Stimulated activated naive CD8-positive, alpha-beta T cell treated with anti-CD3 and anti-CD28 coated beads, Interleukin-15, amount 100 ng/mL, for 72 hours (primary cell): ENCODE measurements around the gene LAMA3.
"Not testable (repeated sequence)": the region's sequence is repeated elsewhere in the genome, so short reads cannot be mapped to it uniquely, and the experiment has no call there.

Experiments
- ATAC-seq: fragments of 150-1000 bp; cut with Tn5 transposase; 2 replicates; pipeline ENCODE4 v1.10.0; 2021; ENCODE audit warnings: mild to moderate bottlenecking, moderate library complexity
- DNase-seq, 2 donors: peaks; one replicate each; pipeline ENCODE4 v3.0.0; 2021 to 2022
- H3K27ac Mint-ChIP-seq, 2 donors: one replicate each; pipeline ENCODE4 v1.8.0; 2022; ENCODE audit warnings: mild to moderate bottlenecking in 2 of 2, mixed read lengths in 2 of 2, moderate library complexity in 2 of 2
- H3K27me3 Mint-ChIP-seq: one replicate; pipeline ENCODE4 v1.8.0; 2022; ENCODE audit warnings: mixed read lengths
- H3K4me1 Mint-ChIP-seq: one replicate; pipeline ENCODE4 v1.8.0; 2022; ENCODE audit warnings: mild to moderate bottlenecking, mixed read lengths
- H3K4me3 Mint-ChIP-seq, 2 donors: one replicate each; pipeline ENCODE4 v1.8.0; 2022; ENCODE audit warnings: mild to moderate bottlenecking in 2 of 2, mixed read lengths in 2 of 2, moderate library complexity in 1 of 2
- H3K9me3 Mint-ChIP-seq, 2 donors: one replicate each; pipeline ENCODE4 v1.8.0; 2022; ENCODE audit warnings: mixed read lengths in 2 of 2

LAMA3 gene

DNA sequence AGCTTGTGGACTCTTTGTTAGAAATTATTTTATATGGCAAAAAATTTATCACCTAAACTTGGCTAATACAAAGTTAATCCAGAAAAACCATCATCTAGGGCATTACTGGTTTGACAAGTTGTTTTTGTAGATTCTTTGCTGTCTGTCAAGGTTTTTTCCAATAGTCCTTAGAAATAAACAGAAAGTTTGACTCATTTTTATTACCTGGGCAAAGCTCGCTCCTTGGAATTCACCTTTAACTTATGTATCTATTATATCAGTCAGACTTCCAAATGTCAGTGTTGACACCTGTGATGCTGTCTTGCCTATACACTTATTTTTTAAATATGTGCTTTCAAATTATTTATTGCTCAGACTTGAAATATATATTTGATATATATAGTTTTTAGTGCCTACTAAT, 21.7 kb downstream of the LAMA3 start:
- Mint-ChIP-seq H3K4me3 (no peak overlapping the region), H3K9me3 (peaks cover 0 to 7% of the 10 kb centered on the region in 2 donors), H3K4me1 (peaks cover 15% of the 10 kb centered on the region), H3K27me3 (no peaks in the 10 kb centered on the region), H3K27ac (no peak overlapping the region)
- no peak for DNase-seq
- no peak for ATAC-seq

DNA sequence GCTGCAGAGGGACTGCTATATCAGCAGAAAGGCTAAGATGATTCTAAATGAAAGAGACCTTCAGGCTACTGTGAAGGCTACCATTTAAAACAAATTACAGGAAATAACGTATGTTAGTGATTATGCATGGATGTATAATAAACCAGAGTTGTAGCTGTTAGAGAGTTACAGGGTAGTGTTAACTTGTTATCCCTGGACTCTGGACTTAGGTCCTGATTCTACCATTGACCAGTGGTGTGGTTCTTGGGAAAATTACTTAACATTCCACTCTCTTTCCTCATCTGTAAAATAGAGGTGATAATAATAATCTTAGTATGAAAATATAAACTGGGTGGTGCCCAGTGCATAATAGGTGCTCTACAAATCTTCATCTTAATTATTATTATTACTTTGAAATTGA, 22.2 kb downstream of the LAMA3 start:
- Mint-ChIP-seq H3K27me3 (no peaks in the 10 kb centered on the region), H3K4me1 (peaks cover 15% of the 10 kb centered on the region), H3K4me3 (no peak overlapping the region), H3K27ac (no peak overlapping the region), H3K9me3 (peaks cover 0 to 7% of the 10 kb centered on the region in 2 donors)
- DNase-seq (no peak), ATAC-seq (no peak)

DNA sequence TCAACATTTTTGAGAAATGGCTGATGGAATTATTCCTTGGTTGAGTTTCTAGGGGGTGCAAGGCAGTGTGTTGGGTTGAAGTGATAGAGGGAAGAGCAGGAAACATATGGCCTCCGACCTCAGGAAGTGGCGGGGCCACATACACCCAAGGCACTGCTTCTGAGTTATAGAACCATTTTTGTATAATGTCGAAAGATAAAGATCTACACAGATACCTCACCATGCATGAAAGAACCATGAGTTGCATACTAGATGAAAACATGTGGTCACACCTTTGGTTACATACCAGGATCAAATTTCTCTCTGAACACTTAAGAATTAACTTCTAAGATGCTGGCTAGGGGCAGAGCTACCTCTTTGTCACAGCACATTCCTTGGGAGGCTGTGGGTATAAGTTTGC, 23.2 kb downstream of the LAMA3 start:
- H3K27me3 Mint-ChIP-seq, result no peaks in the 10 kb centered on the region
- no peak overlapping the region for H3K27ac Mint-ChIP-seq
- peaks cover 0 to 7% of the 10 kb centered on the region in 2 donors for H3K9me3 Mint-ChIP-seq
- ATAC-seq (peak; percentile 60), DNase-seq (no peak)
- no peak overlapping the region for H3K4me3 Mint-ChIP-seq
- H3K4me1 Mint-ChIP-seq, result peaks cover 15% of the 10 kb centered on the region

DNA sequence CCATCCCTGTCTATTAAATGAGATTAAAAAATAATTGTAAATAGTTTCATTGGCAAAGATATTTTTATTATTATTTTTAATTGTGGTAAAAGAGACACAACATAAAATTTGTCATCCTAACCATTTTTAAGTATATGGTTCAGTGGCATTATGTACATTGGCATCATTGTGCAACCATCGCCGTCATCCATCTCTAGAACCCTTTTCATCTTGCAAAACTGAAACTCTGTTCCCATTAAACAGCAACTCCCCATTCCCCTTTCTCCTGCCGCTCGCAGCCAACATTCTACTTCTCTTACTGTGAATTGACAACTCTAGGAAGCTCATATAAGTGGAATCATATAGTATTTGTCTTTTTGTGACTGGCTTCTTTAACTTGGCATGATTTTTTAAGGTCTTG, 25.3 kb downstream of the LAMA3 start:
- DNase-seq (no peak), ATAC-seq (no peak)
- no peak overlapping the region for H3K27ac Mint-ChIP-seq
- peaks cover 15% of the 10 kb centered on the region for H3K4me1 Mint-ChIP-seq
- H3K27me3 Mint-ChIP-seq, result no peaks in the 10 kb centered on the region
- H3K9me3 Mint-ChIP-seq, result peaks cover 0 to 4% of the 10 kb centered on the region in 2 donors
- H3K4me3 Mint-ChIP-seq, result no peak overlapping the region

DNA sequence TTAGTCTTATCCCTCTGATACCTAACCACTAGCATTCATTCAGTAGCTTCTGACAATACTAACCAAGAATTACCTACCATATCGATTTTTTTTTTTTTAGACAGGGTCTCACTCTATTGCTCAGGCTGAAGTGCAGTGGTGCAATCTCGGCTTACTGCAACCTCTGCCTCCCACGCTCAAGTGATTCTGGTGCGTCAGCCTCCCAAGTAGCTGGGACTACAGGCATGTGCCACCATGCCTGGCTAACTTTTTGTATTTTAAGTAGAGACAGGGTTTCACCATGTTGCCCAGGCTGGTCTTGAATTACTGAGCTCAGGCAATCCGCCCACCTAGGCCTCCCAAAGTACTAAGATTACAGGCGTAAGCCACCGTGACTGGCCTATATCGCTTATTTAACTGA, 26.8 kb downstream of the LAMA3 start:
- not testable (repeated sequence) for H3K27ac Mint-ChIP-seq, H3K4me3 Mint-ChIP-seq, ATAC-seq, H3K9me3 Mint-ChIP-seq, H3K27me3 Mint-ChIP-seq, DNase-seq
- H3K4me1 Mint-ChIP-seq, result peaks cover 15% of the 10 kb centered on the region

DNA sequence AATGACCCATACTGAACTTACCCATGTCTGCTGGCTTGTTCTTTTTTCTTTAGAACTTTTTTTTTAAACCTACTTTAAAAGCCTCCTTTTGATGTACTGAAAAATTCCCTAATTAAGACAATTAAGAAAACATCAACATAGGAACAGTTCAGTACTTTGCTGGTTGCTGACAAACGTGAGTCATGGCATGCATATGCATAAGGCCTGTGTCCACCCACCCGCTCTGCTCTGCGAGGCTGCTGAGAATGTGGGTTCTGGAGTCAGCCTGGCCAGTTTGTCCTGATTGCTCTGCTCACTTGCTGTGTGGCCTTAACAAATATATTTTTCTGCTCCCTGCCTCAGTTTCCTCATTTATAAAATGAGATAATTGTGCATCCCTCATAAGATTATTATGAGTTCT, 27.3 kb downstream of the LAMA3 start:
- Mint-ChIP-seq H3K27me3 (peaks cover 5% of the 10 kb centered on the region), H3K4me3 (no peak overlapping the region), H3K4me1 (peaks cover 15% of the 10 kb centered on the region), H3K9me3 (no peaks in the 10 kb centered on the region), H3K27ac (no peak overlapping the region)
- no peak for ATAC-seq
- DNase-seq, result no peak

DNA sequence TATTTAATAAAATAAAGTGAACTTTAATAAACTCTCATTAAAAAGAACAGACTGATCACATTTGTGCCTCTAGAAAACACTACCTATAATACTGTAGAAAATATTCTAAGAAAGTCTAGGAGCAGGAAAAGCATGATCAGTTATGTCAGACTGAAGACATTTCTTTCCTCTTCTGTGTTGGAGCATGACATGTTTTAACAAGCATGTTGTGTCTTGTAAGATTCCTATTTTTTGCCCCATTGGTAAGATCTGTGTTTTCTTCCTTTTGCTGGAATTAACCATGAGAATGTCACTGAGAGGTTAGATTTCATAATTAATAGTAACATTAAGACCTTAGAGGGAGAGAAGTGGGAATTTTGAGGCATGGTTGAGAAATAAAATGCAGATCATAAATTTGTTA, 27.7 kb downstream of the LAMA3 start:
- DNase-seq, result no peak
- no peak overlapping the region for H3K4me3 Mint-ChIP-seq
- peaks cover 10% of the 10 kb centered on the region for H3K27me3 Mint-ChIP-seq
- no peak for ATAC-seq
- peaks cover 15% of the 10 kb centered on the region for H3K4me1 Mint-ChIP-seq
- H3K27ac Mint-ChIP-seq, result no peak overlapping the region
- H3K9me3 Mint-ChIP-seq, result no peaks in the 10 kb centered on the region

DNA sequence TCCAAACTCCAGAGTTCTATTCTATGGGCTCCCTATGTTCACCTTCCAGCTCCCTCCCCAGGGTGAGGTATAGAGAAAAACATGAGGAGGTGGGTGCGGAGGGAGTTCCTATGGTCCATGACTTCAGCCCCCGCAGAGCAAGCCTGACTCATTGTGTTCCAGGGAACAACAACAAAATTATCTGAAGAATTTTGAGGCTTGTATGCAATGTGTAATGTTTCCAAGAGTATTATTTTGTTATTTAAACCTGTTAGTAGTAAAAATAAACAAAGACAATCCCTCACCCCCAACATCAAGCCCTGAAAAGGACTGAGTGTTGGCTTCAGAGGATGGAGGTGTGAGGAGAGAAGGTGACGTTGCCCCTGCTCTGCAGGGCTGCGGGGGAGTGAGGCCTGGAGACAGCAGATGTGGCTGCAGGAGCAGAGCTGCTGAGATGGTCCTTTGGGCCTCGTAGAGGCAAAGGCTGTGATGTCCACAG, 29.0 kb downstream of the LAMA3 start:
- no peak for DNase-seq
- Mint-ChIP-seq H3K4me3 (no peak overlapping the region), H3K27ac (no peak overlapping the region), H3K4me1 (peaks cover 2% of the 10 kb centered on the region), H3K9me3 (no peaks in the 10 kb centered on the region), H3K27me3 (peaks cover 23% of the 10 kb centered on the region)
- no peak for ATAC-seq

DNA sequence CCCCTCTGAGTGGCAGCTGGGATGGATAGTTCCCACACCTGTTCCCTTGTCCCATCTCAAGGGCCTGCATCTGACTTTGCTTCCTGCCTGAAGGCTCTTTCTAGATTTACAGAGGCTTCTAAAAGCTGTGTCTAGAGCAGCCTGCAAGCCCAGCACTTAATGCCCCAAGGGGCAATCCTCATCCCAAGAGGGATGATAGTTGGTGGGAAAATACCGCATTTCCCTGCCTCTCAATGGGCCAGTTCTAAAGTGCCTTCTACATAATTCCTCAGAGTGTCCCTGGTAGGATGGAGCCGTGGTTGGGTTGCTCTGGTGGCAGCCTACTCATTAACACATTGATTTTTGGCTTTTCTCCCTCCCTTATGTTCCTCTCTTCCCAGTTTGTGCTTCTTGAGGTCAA, 29.5 kb downstream of the LAMA3 start:
- DNase-seq, result no peak
- Mint-ChIP-seq H3K4me3 (no peak overlapping the region), H3K9me3 (no peaks in the 10 kb centered on the region), H3K27me3 (peaks cover 24% of the 10 kb centered on the region), H3K27ac (no peak overlapping the region), H3K4me1 (no peaks in the 10 kb centered on the region)
- no peak for ATAC-seq

DNA sequence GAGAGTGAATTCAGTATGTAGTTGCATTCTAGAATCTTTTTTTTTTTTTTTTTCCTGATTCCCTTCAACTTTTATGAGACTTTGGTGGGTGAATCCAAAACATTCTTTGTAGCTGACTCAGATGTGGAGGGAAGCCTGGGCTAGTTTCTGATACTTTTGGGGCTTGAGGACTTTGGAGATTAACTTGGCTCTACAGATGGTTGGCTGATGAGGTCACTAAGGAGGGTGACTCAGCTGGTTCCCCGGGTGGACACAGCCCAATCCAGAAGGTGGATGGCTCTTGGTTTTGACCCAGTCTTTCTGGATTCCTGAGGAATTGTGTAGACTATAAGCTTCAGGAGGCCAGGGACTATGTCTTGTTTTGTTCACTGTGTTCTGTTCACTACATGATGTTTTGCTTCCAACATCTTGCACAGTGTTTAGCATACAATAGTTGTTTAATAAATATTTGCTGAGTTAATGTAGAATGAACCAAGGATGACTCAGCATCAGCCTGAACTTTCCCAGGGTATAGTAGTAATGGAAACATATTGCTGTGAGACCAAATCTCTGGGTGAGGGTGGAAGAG, 30.5 kb downstream of the LAMA3 start:
- Mint-ChIP-seq H3K4me3 (no peak overlapping the region), H3K27me3 (peaks cover 27% of the 10 kb centered on the region), H3K27ac (no peak overlapping the region), H3K9me3 (no peaks in the 10 kb centered on the region), H3K4me1 (no peaks in the 10 kb centered on the region)
- no peak for DNase-seq
- ATAC-seq, result no peak

DNA sequence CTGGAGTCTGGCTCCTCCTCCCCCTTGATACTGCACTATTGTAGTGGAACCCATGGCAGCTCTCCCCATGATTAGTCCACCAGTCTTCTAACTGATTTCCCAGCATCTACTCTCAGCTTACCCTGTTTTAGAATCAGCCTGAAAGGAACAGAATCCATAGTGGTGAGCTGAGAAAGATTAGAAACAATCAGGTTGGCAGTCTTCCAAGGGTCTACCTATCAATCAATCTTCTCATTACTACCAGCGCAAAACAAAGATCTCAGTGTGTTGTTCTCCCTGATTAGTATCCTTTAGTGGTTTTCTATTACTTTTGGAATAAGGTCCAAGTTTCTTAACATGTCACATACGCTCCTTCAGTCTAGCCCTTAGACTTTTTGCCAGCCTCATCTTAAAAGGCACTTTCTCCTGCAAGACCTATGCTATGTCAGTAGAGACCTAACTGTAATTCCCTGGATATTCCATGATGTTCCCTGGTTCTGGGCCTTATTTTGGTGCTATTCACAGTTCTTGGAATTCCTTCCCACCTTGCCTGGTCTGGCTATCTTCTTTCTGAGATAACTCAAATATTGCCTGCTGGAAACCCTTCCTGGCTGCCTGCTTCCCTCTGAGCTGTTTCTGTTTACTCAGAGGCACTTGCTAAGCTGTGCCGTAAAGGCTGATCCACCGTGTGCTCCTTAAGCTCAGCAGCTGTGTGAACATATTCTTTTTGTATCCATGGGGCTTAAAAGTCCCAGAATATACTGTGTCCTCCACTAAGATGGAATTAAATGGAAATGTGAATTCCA, 32.6 kb downstream of the LAMA3 start:
- Mint-ChIP-seq H3K4me3 (no peak overlapping the region), H3K4me1 (no peaks in the 10 kb centered on the region), H3K27me3 (peaks cover 32% of the 10 kb centered on the region), H3K9me3 (no peaks in the 10 kb centered on the region), H3K27ac (no peak overlapping the region)
- DNase-seq (no peak), ATAC-seq (no peak)

DNA sequence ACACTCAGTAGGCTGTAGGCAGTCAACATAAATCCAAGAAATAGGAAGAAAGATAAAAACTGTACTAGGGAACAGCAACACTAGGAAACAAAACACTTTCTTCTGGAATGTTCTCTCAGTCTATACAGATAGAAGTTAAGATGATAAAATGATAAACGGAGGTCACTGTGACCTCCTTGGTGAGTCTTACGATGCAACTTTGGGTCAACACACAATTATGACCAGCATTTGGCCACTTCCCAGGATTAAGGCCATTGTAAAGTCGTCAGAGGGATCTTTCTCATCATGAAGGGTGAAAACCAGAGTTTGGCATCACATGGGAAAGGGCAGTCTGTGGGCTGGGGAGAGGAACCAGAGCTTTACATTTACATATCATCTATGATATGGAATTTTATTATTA, 33.4 kb downstream of the LAMA3 start:
- no peak overlapping the region for H3K4me3 Mint-ChIP-seq
- H3K9me3 Mint-ChIP-seq, result no peaks in the 10 kb centered on the region
- DNase-seq (no peak), ATAC-seq (no peak)
- H3K4me1 Mint-ChIP-seq, result no peaks in the 10 kb centered on the region
- H3K27me3 Mint-ChIP-seq, result peaks cover 32% of the 10 kb centered on the region
- no peak overlapping the region for H3K27ac Mint-ChIP-seq

DNA sequence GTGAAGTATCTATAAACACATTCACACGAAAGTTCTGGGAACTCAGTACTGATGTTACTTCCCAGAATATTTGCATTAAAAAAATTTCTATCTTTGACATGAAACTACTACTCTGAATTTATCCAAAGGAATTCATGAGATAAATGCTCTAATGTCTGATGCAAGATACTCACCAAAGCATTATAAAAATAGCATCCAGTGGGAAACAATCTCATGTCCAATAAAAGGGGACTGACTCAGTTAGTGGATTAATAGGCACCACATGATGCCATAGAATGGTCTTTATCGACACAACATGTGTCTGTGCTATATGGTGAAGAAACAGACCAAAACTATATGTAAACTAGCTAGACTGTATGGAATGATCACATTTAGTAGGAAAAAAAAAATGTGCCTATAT, 33.9 kb downstream of the LAMA3 start:
- Mint-ChIP-seq H3K4me3 (no peak overlapping the region), H3K4me1 (no peaks in the 10 kb centered on the region), H3K27me3 (peaks cover 32% of the 10 kb centered on the region), H3K27ac (no peak overlapping the region), H3K9me3 (no peaks in the 10 kb centered on the region)
- no peak for DNase-seq
- no peak for ATAC-seq

DNA sequence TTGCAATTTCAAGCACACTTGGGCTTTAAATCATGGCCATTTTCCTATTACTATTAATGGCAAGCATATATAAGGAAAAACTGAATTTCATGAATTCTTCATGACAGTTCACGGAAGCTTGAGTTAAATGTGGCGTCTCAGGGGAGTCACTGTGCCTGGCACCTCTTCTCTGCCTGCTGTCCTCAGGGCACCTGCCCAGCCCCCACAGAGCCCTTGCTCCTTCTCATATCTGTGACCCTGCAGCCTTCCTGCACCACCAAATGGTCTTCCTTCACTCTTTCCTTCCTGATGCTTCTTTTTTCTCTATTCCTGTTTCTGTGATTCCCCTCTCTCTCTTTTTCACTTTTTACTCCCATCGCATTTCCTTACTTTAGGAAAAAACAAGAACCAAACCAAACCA, 35.4 kb downstream of the LAMA3 start:
- Mint-ChIP-seq H3K4me1 (no peaks in the 10 kb centered on the region), H3K27me3 (peaks cover 32% of the 10 kb centered on the region), H3K27ac (no peak overlapping the region), H3K9me3 (no peaks in the 10 kb centered on the region), H3K4me3 (no peak overlapping the region)
- DNase-seq (no peak), ATAC-seq (no peak)

DNA sequence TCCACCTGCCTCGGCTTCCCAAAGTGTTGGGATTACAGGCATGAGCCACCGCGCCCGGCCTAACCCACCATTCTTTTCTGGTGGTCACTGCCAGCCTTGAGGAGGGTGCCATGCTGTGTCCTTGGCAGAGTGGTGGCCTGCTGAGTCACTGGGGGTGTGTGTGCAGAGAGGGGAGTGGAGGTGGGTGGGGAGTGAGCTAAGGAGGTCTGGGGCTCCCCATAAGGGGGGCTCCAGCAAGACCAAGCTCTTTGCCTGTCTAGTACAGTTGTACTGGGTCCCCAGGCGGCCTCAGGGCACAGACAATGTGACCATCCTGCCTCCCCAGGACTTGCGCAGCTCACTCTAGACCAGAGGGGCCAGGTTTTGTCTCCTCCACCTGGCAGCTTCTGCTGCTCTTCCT, 36.1 kb downstream of the LAMA3 start:
- H3K27ac Mint-ChIP-seq, result no peak overlapping the region
- H3K9me3 Mint-ChIP-seq, result no peaks in the 10 kb centered on the region
- peaks cover 32% of the 10 kb centered on the region for H3K27me3 Mint-ChIP-seq
- DNase-seq (no peak), ATAC-seq (peak; percentile 33)
- no peaks in the 10 kb centered on the region for H3K4me1 Mint-ChIP-seq
- no peak overlapping the region for H3K4me3 Mint-ChIP-seq

DNA sequence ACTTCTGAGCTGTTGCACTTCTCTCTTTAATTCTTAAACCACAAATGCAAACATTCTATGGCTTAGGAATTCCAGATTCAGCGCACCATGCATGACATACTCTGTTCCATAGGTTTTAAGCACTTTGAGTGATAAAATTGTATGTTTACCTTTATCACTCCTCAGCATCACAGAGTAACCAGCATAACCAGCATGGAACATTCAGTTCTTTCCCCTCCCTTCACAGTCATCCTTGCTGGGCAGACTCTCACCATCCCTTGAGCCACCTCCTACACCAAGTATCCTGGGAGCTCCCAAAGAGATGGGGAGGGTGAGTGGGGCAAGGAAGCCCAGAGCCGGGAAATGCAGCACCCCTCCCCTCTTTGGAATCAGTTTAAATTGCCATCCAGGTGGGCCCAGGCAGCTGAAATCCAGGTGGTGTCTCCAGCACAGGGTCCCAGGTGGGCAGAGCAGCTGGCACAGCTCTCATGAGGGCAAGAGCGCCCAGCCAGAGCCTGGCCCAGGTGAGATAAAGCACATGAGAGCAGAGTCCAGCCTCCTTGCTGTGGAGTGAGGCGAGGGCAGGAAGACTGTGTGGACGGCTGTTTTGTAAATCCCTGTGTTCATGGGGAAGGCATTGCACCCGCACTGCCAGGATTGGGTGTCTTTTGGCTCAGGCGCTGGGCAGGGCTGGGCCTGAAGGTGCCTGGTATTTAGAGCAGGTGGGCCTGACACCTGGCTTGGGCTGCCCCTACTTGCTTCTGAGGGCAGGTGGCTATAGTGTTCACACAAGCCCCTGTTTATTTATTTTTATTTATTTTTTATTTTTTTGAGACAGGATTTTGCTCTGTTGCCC, 36.8 kb downstream of the LAMA3 start:
- H3K4me3 Mint-ChIP-seq, result no peak overlapping the region
- H3K9me3 Mint-ChIP-seq, result no peaks in the 10 kb centered on the region

More for the DNA sequence above, 36.8 kb downstream of the LAMA3 start:
- Mint-ChIP-seq H3K27ac (no peak overlapping the region), H3K4me1 (no peaks in the 10 kb centered on the region), H3K27me3 (peaks cover 33% of the 10 kb centered on the region)
- no peak for DNase-seq
- ATAC-seq, result no peak
